Neuronal stem cell (in vitro differentiated cells): ENCODE results near the gene RGS6.

ENCODE experiments used
- DNase-seq: peaks from one replicate; pipeline ENCODE4 v3.0.0-alpha.2; 2013; ENCODE audit warnings: low spot score
- H2AFZ ChIP-seq: one replicate; pipeline ENCODE4 v1.6.1; 2013; ENCODE audit warnings: mild to moderate bottlenecking, low read length, inconsistent platforms
- H2AK5ac ChIP-seq: 2 replicates; pipeline ENCODE4 v1.6.1; 2013; ENCODE audit warnings: low read depth, mild to moderate bottlenecking, inconsistent platforms, low read length, moderate library complexity, mixed read lengths
- H2BK120ac ChIP-seq: 2 replicates; pipeline ENCODE4 v1.6.1; 2013; ENCODE audit warnings: low read depth, mild to moderate bottlenecking, inconsistent platforms, low read length, moderate library complexity, mixed read lengths
- H2BK12ac ChIP-seq: one replicate; pipeline ENCODE4 v1.6.1; 2013; ENCODE audit warnings: low read length, inconsistent platforms
- H2BK15ac ChIP-seq: 2 replicates; pipeline ENCODE4 v1.6.1; 2013; ENCODE audit warnings: mild to moderate bottlenecking, low read length, inconsistent platforms, mixed read lengths
- H2BK5ac ChIP-seq: one replicate; pipeline ENCODE4 v1.6.1; 2013; ENCODE audit warnings: inconsistent platforms, mild to moderate bottlenecking, low read length, moderate library complexity
- H3K14ac ChIP-seq: one replicate; pipeline ENCODE4 v1.6.1; 2013; ENCODE audit warnings: low read length, inconsistent platforms
- H3K18ac ChIP-seq: 2 replicates; pipeline ENCODE4 v1.6.1; 2013; ENCODE audit warnings: low read length, inconsistent platforms
- H3K23ac ChIP-seq: 2 replicates; pipeline ENCODE4 v1.6.1; 2013; ENCODE audit warnings: low read depth, mild to moderate bottlenecking, mixed read lengths, low read length, inconsistent platforms; ENCODE audit not compliant: poor library complexity
- H3K27ac ChIP-seq: replicated peaks from 3 replicates; pipeline ENCODE4 v1.5.1; 2013; ENCODE audit warnings: low read length, inconsistent platforms
- H3K27me3 ChIP-seq, 3 experiments: 2 replicates each; pipeline ENCODE4 v1.6.1; 2013; ENCODE audit warnings: low read length in 3 of 3, mild to moderate bottlenecking in 2 of 3, inconsistent platforms in 1 of 3, low read depth in 1 of 3, mixed read lengths in 1 of 3, moderate library complexity in 1 of 3; ENCODE audit not compliant: control insufficient read depth in 3 of 3, insufficient read depth in 3 of 3
- H3K36me3 ChIP-seq, 2 donors: replicated peaks in 1 of 2; 2 replicates each; pipeline ENCODE4 v1.6.1; 2013; ENCODE audit warnings: low read length in 2 of 2; ENCODE audit not compliant: control insufficient read depth in 2 of 2, insufficient read depth in 2 of 2
- H3K4ac ChIP-seq: 2 replicates; pipeline ENCODE4 v1.6.1; 2013; ENCODE audit warnings: inconsistent platforms, mild to moderate bottlenecking, low read length, moderate library complexity
- H3K4me1 ChIP-seq, 2 donors: 1 replicate in 1 of 2; 2 replicates in 1 of 2; pipeline ENCODE4 v1.6.1; 2013; ENCODE audit warnings: low read length in 2 of 2, low read depth in 1 of 2; ENCODE audit not compliant: control insufficient read depth in 2 of 2, insufficient read depth in 1 of 2
- H3K4me2 ChIP-seq: one replicate; pipeline ENCODE4 v1.6.1; 2013; ENCODE audit warnings: mild to moderate bottlenecking, low read length, inconsistent platforms; ENCODE audit not compliant: insufficient read depth, poor library complexity, severe bottlenecking
- H3K4me3 ChIP-seq, 2 donors: 2 replicates each; pipeline ENCODE4 v1.5.1; 2013; ENCODE audit warnings: low read length in 2 of 2, mild to moderate bottlenecking in 2 of 2, inconsistent platforms in 1 of 2, moderate library complexity in 1 of 2
- H3K79me1 ChIP-seq: one replicate; pipeline ENCODE4 v1.6.1; 2013; ENCODE audit warnings: low read depth, mild to moderate bottlenecking, inconsistent platforms, low read length, moderate library complexity
- H3K9ac ChIP-seq: one replicate; pipeline ENCODE4 v1.6.1; 2013; ENCODE audit warnings: mild to moderate bottlenecking, low read depth, low read length, inconsistent platforms; ENCODE audit not compliant: poor library complexity
- H3K9me3 ChIP-seq, 2 donors: replicated peaks in 1 of 2; 2 replicates each; pipeline versions ENCODE3 to v1.6.1; 2013; ENCODE audit warnings: low read length in 2 of 2, mild to moderate bottlenecking in 2 of 2, inconsistent platforms in 1 of 2, low read depth in 1 of 2, mixed read lengths in 1 of 2, moderate library complexity in 1 of 2; ENCODE audit not compliant: control insufficient read depth in 2 of 2, insufficient read depth in 1 of 2
- H4K8ac ChIP-seq: one replicate; pipeline ENCODE4 v1.6.1; 2013; ENCODE audit warnings: low read depth, mild to moderate bottlenecking, inconsistent platforms, low read length, moderate library complexity
- H4K91ac ChIP-seq: one replicate; pipeline ENCODE4 v1.6.1; 2013; ENCODE audit warnings: low read length, low read depth, mild to moderate bottlenecking, inconsistent platforms; ENCODE audit not compliant: poor library complexity
- WGBS, 2 donors: extraction: QIAGEN DNeasy Blood & Tissue Kit; methylation state at CpG; one replicate each; pipeline ENCODE4 v1.1.7; 2013; ENCODE audit warnings: missing lambda C conversion rate in 2 of 2, mixed read lengths in 1 of 2; ENCODE audit not compliant: insufficient read length in 2 of 2, insufficient replicate concordance in 1 of 2; ENCODE audit errors: extremely low coverage in 2 of 2; 5-methylcytosine and 5-hydroxymethylcytosine counted together

RGS6 gene

DNA sequence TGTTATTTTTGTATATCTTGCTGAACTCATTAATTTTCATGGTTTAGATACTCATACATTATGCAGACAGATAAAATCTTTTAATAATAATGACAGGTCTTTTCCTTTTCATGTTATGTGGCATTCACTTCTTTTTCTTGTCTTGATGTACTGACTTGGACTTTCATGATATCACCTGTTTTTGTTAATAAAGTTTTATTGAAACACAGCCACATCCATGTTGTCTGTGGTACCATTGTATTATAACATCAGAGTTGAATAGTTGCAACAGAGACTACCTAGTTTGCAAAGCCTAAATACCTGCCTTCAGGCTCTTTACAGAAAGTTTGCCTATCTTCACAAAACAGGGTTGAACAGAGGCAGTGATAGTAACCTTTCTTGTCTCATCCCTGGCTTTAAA, 85.1 kb downstream of the RGS6 start:
- Histone ChIP-seq H3K9ac (no peak overlapping the region), H2AK5ac (no peak overlapping the region), H3K4ac (no peak overlapping the region), H3K4me1 (no peaks in the 10 kb centered on the region), H3K36me3 (no peaks in the 10 kb centered on the region), H3K79me1 (no peaks in the 10 kb centered on the region), H2BK120ac (no peak overlapping the region), H2BK12ac (no peak overlapping the region), H2BK5ac (no peak overlapping the region), H3K23ac (no peak overlapping the region), H3K4me2 (no peak overlapping the region), H3K27ac (no peak overlapping the region), H4K91ac (no peak overlapping the region), H3K27me3 (no peaks in the 10 kb centered on the region), H3K14ac (no peak overlapping the region), H3K9me3 (no peaks in the 10 kb centered on the region), H2BK15ac (no peak overlapping the region), H3K4me3 (no peak overlapping the region), H3K18ac (no peak overlapping the region), H2AFZ (no peak overlapping the region), H4K8ac (no peak overlapping the region)
- DNase-seq, result no peak

DNA sequence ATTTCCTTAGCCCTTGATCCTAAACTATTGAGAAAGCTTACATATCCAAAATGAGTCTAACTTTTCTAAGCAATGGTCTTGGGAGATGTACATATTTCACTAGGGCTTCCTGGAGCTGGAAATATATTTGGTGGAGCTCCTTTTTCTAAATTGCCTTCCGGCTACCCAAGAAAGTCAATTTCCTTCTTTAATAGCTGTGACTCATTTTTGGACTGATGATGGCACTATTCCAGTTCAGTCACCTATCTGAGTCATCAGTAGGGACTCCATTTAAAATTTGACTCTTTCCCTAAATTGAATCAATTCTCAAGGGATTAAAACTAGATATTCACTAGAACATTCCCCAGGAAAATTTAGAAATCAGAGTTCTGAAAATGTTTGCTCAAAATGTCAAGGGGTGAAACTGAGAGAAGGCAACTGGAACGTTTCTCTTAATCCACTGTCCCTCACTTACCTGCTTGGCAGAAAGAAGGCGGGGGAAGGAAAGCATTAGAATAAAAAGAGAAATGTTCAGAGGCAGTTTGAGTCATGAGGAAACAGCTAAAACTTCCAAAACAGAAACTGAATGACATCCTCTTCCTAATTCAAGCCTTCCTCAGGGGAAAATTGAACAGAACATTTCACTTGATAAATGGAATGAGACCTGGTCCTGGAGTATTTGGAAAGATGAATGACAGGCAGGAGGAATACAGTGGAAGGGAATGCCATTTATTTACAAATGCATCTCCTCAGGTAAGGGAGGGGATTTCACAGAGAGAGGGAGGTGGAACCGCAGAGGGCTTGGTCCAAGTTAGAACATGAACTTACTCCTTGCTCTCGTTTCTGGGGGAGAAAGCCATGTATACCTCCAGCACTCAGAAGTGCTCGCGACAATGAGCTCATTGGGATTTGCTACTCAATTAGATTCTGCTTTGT, 91.2 kb downstream of the RGS6 start:
- H3K27ac ChIP-seq, result no peak overlapping the region

DNA sequence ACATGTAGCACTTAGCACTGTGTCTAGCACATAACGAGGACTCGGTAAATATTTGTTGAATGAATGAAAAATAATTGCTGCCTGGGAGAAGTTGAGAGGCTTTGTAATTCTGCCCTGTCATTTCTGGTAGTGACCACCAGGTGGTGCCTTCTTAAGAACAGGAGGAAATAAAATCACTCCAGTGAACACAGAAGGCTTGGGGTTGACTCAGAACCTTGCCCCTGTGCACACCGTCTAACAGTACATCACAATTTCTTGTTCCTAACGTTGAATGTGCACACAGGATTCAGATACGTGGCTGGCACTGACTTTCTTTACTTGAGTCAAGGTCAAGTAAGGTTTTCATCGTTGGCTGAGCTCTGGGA, 91.8 kb downstream of the RGS6 start:
- Histone ChIP-seq H3K9me3 (no peaks in the 10 kb centered on the region), H3K36me3 (no peaks in the 10 kb centered on the region), H3K23ac (no peak overlapping the region), H3K4me3 (no peak overlapping the region), H3K4ac (no peak overlapping the region), H2BK5ac (no peak overlapping the region), H2BK12ac (no peak overlapping the region), H3K79me1 (no peaks in the 10 kb centered on the region), H3K9ac (no peak overlapping the region), H3K27me3 (no peaks in the 10 kb centered on the region), H2AK5ac (no peak overlapping the region), H2BK15ac (no peak overlapping the region), H3K18ac (no peak overlapping the region), H2BK120ac (no peak overlapping the region), H3K4me2 (no peak overlapping the region), H3K4me1 (no peaks in the 10 kb centered on the region), H3K14ac (no peak overlapping the region), H2AFZ (no peak overlapping the region), H4K91ac (no peak overlapping the region), H3K27ac (no peak overlapping the region), H4K8ac (no peak overlapping the region)
- DNase-seq, result peak; percentile 43
- WGBS, 2 donors, result no CpG with 5 or more reads among the region's 6 CpGs

More for the DNA sequence above, 91.2 kb downstream of the RGS6 start:
- no peak overlapping the region for H2BK15ac ChIP-seq
- H2AK5ac ChIP-seq, result no peak overlapping the region
- H3K4me1 ChIP-seq, result no peaks in the 10 kb centered on the region
- H3K4me2 ChIP-seq, result no peak overlapping the region
- no peak overlapping the region for H3K14ac ChIP-seq
- H2BK12ac ChIP-seq, result no peak overlapping the region
- H3K79me1 ChIP-seq, result no peaks in the 10 kb centered on the region
- H4K91ac ChIP-seq, result no peak overlapping the region
- no CpG with 5 or more reads among the region's 7 CpGs for WGBS, 2 donors
- no peak overlapping the region for H3K4ac ChIP-seq
- H2AFZ ChIP-seq, result no peak overlapping the region
- no peak overlapping the region for H3K18ac ChIP-seq
- H4K8ac ChIP-seq, result no peak overlapping the region
- H3K4me3 ChIP-seq, result no peak overlapping the region
- no peak overlapping the region for H2BK5ac ChIP-seq
- no peaks in the 10 kb centered on the region for H3K36me3 ChIP-seq
- H3K9me3 ChIP-seq, result no peaks in the 10 kb centered on the region
- no peak for DNase-seq
- no peak overlapping the region for H3K23ac ChIP-seq
- no peak overlapping the region for H3K9ac ChIP-seq
- no peaks in the 10 kb centered on the region for H3K27me3 ChIP-seq
- H2BK120ac ChIP-seq, result no peak overlapping the region

DNA sequence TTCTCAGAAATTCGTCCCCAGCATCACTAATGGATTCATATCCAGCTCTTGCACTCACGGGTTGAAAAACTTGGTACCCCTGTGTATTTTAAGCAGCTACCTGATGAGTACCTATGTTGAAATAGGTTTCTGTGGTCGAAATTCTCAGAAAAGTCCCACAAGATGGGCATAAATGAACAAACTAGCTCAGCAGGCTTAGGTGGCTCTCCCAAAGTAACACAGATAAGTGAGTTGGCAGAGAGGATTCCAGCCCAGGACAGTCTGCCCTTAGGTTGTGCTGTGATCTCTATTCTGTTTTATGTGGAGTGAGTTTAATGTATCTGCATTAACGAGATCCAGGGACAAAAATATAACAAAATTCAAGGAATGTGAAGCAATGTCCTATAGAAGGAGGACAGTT, 92.3 kb downstream of the RGS6 start:
- Histone ChIP-seq H3K4me2 (no peak overlapping the region), H4K8ac (no peak overlapping the region), H3K23ac (no peak overlapping the region), H3K79me1 (no peaks in the 10 kb centered on the region), H2AK5ac (no peak overlapping the region), H3K9me3 (no peaks in the 10 kb centered on the region), H3K4me1 (no peaks in the 10 kb centered on the region), H3K4me3 (no peak overlapping the region), H2BK12ac (no peak overlapping the region), H3K18ac (no peak overlapping the region), H2BK5ac (no peak overlapping the region), H2AFZ (no peak overlapping the region), H3K27ac (no peak overlapping the region), H3K4ac (no peak overlapping the region), H4K91ac (no peak overlapping the region), H3K27me3 (no peaks in the 10 kb centered on the region), H3K9ac (no peak overlapping the region), H2BK15ac (no peak overlapping the region), H3K14ac (no peak overlapping the region), H3K36me3 (no peaks in the 10 kb centered on the region), H2BK120ac (no peak overlapping the region)
- no peak for DNase-seq
- no CpG with 5 or more reads among the region's 4 CpGs for WGBS, 2 donors
